GM12878 (cell line): ENCODE data around the gene TNFAIP3. TPM values are rescaled to one million over a fixed set of nuclear protein-coding genes. Genes with fewer than 3 reads are reported as not detected.

Experiments
- ATAC-seq: fragments of 200-7000 bp; cut with Tn5 transposase; 3 replicates; pipeline ENCODE4 v1.9.1; 2020; ENCODE audit warnings: mild to moderate bottlenecking, moderate library complexity
- BruUV-seq: library from RNA; stranded (reverse); fragments of 400-500 nt; replicated peaks from 2 replicates; lab custom pipeline; 2021; lab: Mats Ljungman, UMichigan
- CTCF ChIA-PET: fragments of 300-600 bp; sonication (Branson Sonifier 250); formaldehyde crosslinking; extraction: SDS; loops from one replicate; lab custom pipeline; 2021; ENCODE audit warnings: inconsistent platforms; lab: Yijun Ruan, JAX
- POLR2A ChIA-PET: fragments of 350-600 bp; formaldehyde crosslinking; extraction: SDS; loops from one replicate; lab custom pipeline; 2021; ENCODE audit warnings: inconsistent platforms; lab: Charles Lee
- RAD21 ChIA-PET: fragments of 300-600 bp; sonication (Branson Sonifier 250); formaldehyde crosslinking; loops from one replicate; lab custom pipeline; 2023; ENCODE audit warnings: antibody characterized with exemption; ENCODE audit not compliant: unreplicated experiment; lab: Charles Lee
- SMC1A ChIA-PET: fragments of 300-600 bp; sonication (Branson Sonifier 250); formaldehyde crosslinking; loops from one replicate; lab custom pipeline; 2023; ENCODE audit not compliant: unreplicated experiment, uncharacterized antibody; lab: Charles Lee
- DNase-seq: peaks from one replicate; pipeline ENCODE4 v3.0.0-alpha.2; 2011; ENCODE audit warnings: low read depth, low spot score
- FAIRE-seq: peaks from 3 replicates; lab custom pipeline; 2011; peaks lifted over from hg19 to GRCh38; lab: Jason Lieb, UNC
- H2AFZ ChIP-seq: 2 replicates; pipeline ENCODE4 v1.6.0; 2011; ENCODE audit warnings: low read depth, low read length, control low read depth; ENCODE audit not compliant: control insufficient read depth
- H3K27ac ChIP-seq: 2 replicates; pipeline ENCODE4 v1.5.1; 2011; ENCODE audit warnings: control low read depth; ENCODE audit not compliant: control insufficient read depth, insufficient read depth
- H3K27me3 ChIP-seq, 2 experiments: replicated peaks in 1 of 2; 2 replicates each; pipeline versions ENCODE4 v1.6.0 to v1.6.1; 2011; ENCODE audit warnings: low read length in 1 of 2; ENCODE audit not compliant: control insufficient read depth in 2 of 2, insufficient read depth in 2 of 2
- H3K36me3 ChIP-seq, 2 experiments: 2 replicates each; pipeline ENCODE4 v1.5.1; 2011; ENCODE audit warnings: low read length in 1 of 2; ENCODE audit not compliant: control insufficient read depth in 2 of 2, insufficient read depth in 2 of 2
- H3K4me1 ChIP-seq: 2 replicates; pipeline ENCODE4 v1.6.1; 2011; ENCODE audit warnings: mild to moderate bottlenecking, low read length, moderate library complexity, mixed read lengths; ENCODE audit not compliant: control insufficient read depth, insufficient read depth
- H3K4me2 ChIP-seq: 2 replicates; pipeline ENCODE4 v1.6.0; 2011; ENCODE audit warnings: control low read depth; ENCODE audit not compliant: control insufficient read depth, insufficient read depth
- H3K4me3 ChIP-seq: fragments of 200-600 bp; sonication (generic); 2 replicates; pipeline ENCODE4 v1.5.1; 2016
- H3K79me2 ChIP-seq: 2 replicates; pipeline ENCODE4 v1.6.0; 2011; ENCODE audit warnings: low read length; ENCODE audit not compliant: control insufficient read depth, insufficient read depth
- H3K9ac ChIP-seq: 2 replicates; pipeline ENCODE4 v1.8.0; 2011; ENCODE audit warnings: low read length, control low read depth, mixed read lengths; ENCODE audit not compliant: control insufficient read depth, insufficient read depth
- H3K9me3 ChIP-seq: replicated peaks from 3 replicates; pipeline ENCODE4 v1.5.1; 2011; ENCODE audit warnings: mild to moderate bottlenecking, low read length; ENCODE audit not compliant: control insufficient read depth, insufficient read depth
- H4K20me1 ChIP-seq: 2 replicates; pipeline ENCODE4 v1.6.0; 2011; ENCODE audit not compliant: control insufficient read depth, insufficient read depth
- CBX3 ChIP-seq: fragments of 200-600 bp; sonication (generic); IDR thresholded peaks from 2 replicates; pipeline ENCODE4 v1.6.1; 2016; ENCODE audit warnings: low read depth, borderline replicate concordance
- E2F4 ChIP-seq: IDR thresholded peaks from 2 replicates; pipeline ENCODE4 v1.6.1; 2012; ENCODE audit warnings: low read depth, low read length, improper control_type of control experiment
- ETV6 ChIP-seq, 2 experiments: fragments of 450-650 bp in 1 of 2; IDR thresholded peaks in 1 of 2; conservative IDR thresholded peaks in 1 of 2; 2 replicates each; pipeline ENCODE4 v1.6.1; 2014; ENCODE audit warnings: antibody characterized with exemption in 1 of 2, borderline replicate concordance in 1 of 2, low read depth in 1 of 2, mild to moderate bottlenecking in 1 of 2, moderate library complexity in 1 of 2
- EZH2 ChIP-seq: IDR thresholded peaks from 2 replicates; pipeline ENCODE4 v1.6.1; 2012; ENCODE audit warnings: low read depth, mild to moderate bottlenecking, control low read depth, inconsistent platforms, low read length, borderline replicate concordance; ENCODE audit not compliant: control insufficient read depth
- FOXK2 ChIP-seq: fragments of 450-650 bp; IDR thresholded peaks from 2 replicates; pipeline ENCODE4 v1.6.1; 2017; ENCODE audit warnings: mild to moderate bottlenecking, moderate library complexity
- MEF2B ChIP-seq: fragments of 450-650 bp; IDR thresholded peaks from 2 replicates; pipeline ENCODE4 v1.6.1; 2018; ENCODE audit warnings: mild to moderate bottlenecking, moderate library complexity; ENCODE audit not compliant: partially characterized antibody, poor library complexity, severe bottlenecking
- PML ChIP-seq: IDR thresholded peaks from 2 replicates; pipeline ENCODE4 v1.6.1; 2012; ENCODE audit warnings: low read length, inconsistent platforms
- SIN3A ChIP-seq: IDR thresholded peaks from 2 replicates; pipeline ENCODE4 v1.6.1; 2012; ENCODE audit warnings: low read depth, low read length, improper control_type of control experiment
- WRNIP1 ChIP-seq: IDR thresholded peaks from 2 replicates; pipeline ENCODE4 v1.6.1; 2011; ENCODE audit warnings: low read depth, low read length, improper control_type of control experiment, borderline replicate concordance
- WGBS: methylation state at CpG from one replicate; pipeline ENCODE4 v1.1.6; 2016; ENCODE audit warnings: low lambda C conversion rate; ENCODE audit not compliant: insufficient replicate concordance, insufficient coverage; ENCODE audit errors: missing lambda C conversion rate; 5-methylcytosine and 5-hydroxymethylcytosine counted together
- in situ Hi-C: fragments of 300-500 bp; cut with MboI; formaldehyde crosslinking; loops from 9 replicates; pipeline ENCODE4 v1.14.3; 2018; ENCODE audit warnings: mixed read lengths
- intact Hi-C: fragments of 100-400 bp; cut with micrococcal nuclease; formaldehyde crosslinking; loops from one replicate; pipeline ENCODE4 v1.14.2; 2022; ENCODE audit not compliant: unreplicated experiment
- polyA plus RNA-seq, 11 experiments: library from polyadenylated mRNA; depleted of rRNA in 4 of 11; unstranded in 6 of 11; stranded (reverse) in 5 of 11; fragments of >200 nt; fragmentation: Nextera tagmentation in 4 of 11; fragmentation: Illumina TruSeq in 1 of 11; extraction: Ambion mirVana in 4 of 11; extraction: Trizol in 1 of 11; gene quantifications; 1 replicate in 1 of 11; 2 replicates in 10 of 11; pipeline versions ENCODE4 v1.2.1 to v1.2.3, GENCODE V29; 2011 to 2016; ENCODE audit warnings: inconsistent platforms in 2 of 11, missing spikeins in 2 of 11, low read depth in 1 of 11
- total RNA-seq, 4 experiments: library from RNA; depleted of rRNA in 3 of 4; stranded (reverse); fragments of >200 nt in 3 of 4; fragmentation: Illumina TruSeq in 1 of 4; extraction: Trizol in 1 of 4; gene quantifications; 2 replicates each; pipeline versions ENCODE4 v1.2.1 to v1.2.3, GENCODE V29; 2013 to 2021
- TF ChIP-seq, protein P1 (sequence below): IDR thresholded peaks from 2 replicates; pipeline ENCODE4 v1.6.1; 2011; ENCODE audit warnings: borderline replicate concordance, low read depth, mild to moderate bottlenecking, moderate library complexity, low read length; ENCODE audit not compliant: insufficient read depth, poor library complexity, severe bottlenecking
- TF ChIP-seq, protein P2 (sequence below): fragments of 450-650 bp; IDR thresholded peaks from 2 replicates; pipeline ENCODE4 v1.6.1; 2017; ENCODE audit warnings: mild to moderate bottlenecking

The TNFAIP3 gene
- total and polyA plus RNA-seq, 10 of the 15 experiments (the other 5 are each of a cell fraction or from before 2014, with no cell fraction given) = 18.0 to 350 (median 127) TPM

DNA sequence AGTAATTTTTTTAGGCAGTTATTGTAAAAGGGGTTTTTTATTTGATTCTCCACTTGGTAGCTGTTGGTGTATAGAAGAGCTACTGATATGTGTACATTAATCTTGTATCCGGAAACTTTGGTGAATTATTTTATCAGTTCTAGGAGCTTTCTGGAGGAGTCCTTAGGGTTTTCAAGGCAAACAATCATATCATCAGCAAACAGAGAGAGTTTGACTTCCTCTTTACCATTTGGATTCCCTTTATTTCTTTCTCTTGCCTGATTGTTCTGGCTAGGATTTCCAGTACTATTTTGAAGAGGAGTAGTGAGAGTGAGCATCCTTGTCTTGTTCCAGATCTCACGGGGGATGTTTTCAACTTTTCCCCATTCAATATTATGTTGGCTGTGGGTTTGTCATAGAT, 28.0 kb upstream of the TNFAIP3 start:
- Histone ChIP-seq H3K4me1 (no peaks in the 10 kb centered on the region), H2AFZ (no peak overlapping the region), H3K9ac (no peak overlapping the region), H3K9me3 (peaks cover 6% of the 10 kb centered on the region; the same call in 2 of the 3 replicates), H3K4me2 (no peak overlapping the region), H4K20me1 (no peaks in the 10 kb centered on the region), H3K4me3 (no peak overlapping the region), H3K27ac (no peak overlapping the region), H3K79me2 (no peaks in the 10 kb centered on the region), H3K27me3 (no peaks in the 10 kb centered on the region), H3K36me3 (no peaks in the 10 kb centered on the region)
- TF ChIP-seq EZH2 (no peak), ETV6 (conservative IDR thresholded peaks at IDR 0.05 in 1 of 2, IDR thresholded peaks at IDR 0.05 in 1 of 2; ENCODE audit: borderline replicate concordance in 1 of 2, low read depth in 1 of 2) (no peak), FOXK2 (no peak), WRNIP1 (no peak), E2F4 (no peak), SIN3A (no peak), PML (no peak), MEF2B (no peak), CBX3 (no peak)
- TF ChIP-seq, protein P1, sequence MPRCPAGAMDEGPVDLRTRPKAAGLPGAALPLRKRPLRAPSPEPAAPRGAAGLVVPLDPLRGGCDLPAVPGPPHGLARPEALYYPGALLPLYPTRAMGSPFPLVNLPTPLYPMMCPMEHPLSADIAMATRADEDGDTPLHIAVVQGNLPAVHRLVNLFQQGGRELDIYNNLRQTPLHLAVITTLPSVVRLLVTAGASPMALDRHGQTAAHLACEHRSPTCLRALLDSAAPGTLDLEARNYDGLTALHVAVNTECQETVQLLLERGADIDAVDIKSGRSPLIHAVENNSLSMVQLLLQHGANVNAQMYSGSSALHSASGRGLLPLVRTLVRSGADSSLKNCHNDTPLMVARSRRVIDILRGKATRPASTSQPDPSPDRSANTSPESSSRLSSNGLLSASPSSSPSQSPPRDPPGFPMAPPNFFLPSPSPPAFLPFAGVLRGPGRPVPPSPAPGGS = no peak
- TF ChIP-seq, protein P2, sequence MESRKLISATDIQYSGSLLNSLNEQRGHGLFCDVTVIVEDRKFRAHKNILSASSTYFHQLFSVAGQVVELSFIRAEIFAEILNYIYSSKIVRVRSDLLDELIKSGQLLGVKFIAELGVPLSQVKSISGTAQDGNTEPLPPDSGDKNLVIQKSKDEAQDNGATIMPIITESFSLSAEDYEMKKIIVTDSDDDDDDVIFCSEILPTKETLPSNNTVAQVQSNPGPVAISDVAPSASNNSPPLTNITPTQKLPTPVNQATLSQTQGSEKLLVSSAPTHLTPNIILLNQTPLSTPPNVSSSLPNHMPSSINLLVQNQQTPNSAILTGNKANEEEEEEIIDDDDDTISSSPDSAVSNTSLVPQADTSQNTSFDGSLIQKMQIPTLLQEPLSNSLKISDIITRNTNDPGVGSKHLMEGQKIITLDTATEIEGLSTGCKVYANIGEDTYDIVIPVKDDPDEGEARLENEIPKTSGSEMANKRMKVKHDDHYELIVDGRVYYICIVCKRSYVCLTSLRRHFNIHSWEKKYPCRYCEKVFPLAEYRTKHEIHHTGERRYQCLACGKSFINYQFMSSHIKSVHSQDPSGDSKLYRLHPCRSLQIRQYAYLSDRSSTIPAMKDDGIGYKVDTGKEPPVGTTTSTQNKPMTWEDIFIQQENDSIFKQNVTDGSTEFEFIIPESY = no peak
- no TSS peak for BruUV-seq
- in situ Hi-C loops (no loop called here), intact Hi-C loops (no loop called here)
- ChIA-PET SMC1A (interaction anchor here (0.8 to 1.6 kb wide), 4 partner anchors 9 to 23 kb away, joined by 3 read pairs; no protein-coding TSS in a partner anchor), RAD21 (no interaction called here), CTCF (no interaction called here), POLR2A (no interaction called here)
- no peak for DNase-seq
- no peak for FAIRE-seq
- WGBS = 81% methylated on average over 2 of the region's 2 CpGs
- ATAC-seq = no peak
